Iris pigment epithelial cell (primary cell): ENCODE results near the gene CNOT11.
"Not testable (repeated sequence)": the region's sequence is repeated elsewhere in the genome, so short reads cannot be mapped to it uniquely, and the experiment has no call there.

ENCODE experiments used
- DNase-seq: peaks from one replicate; pipeline ENCODE4 v3.0.0-alpha.2; 2011; ENCODE audit warnings: low read depth

CNOT11 gene

GRCh38 chr2:101245468-101245867, 7.2 kb upstream of the CNOT11 start:
- DNase-seq = not testable (repeated sequence)

DNA sequence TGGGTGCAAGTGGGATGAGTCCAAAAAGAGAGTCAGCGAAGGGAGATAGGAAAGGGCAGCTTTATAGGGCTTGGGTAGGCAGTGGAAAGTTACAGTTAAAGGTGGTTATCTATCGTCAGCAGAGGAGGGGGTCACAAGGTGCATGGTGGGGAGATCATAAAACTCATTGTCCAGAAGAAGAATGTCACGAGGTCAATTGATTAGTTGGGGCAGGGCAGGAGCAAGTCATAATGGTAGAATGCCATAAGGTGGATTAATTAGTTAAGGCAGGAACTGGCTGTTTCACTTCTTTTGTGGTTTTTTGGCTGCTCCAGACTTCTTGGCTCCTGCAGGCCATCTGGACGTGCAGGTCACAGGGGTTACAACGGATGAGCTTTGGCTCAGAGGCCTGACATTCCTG, 3.9 kb upstream of the CNOT11 start:
- not testable (repeated sequence) for DNase-seq

GRCh38 chr2:101249826-101250225, 2.9 kb upstream of the CNOT11 start:
- no peak for DNase-seq

- not testable (repeated sequence) for DNase-seq
Observed at GRCh38 chr2:101251246-101251781, 1.4 kb upstream of the CNOT11 start.

- DNase-seq = no peak
Observed at GRCh38 chr2:101251844-101252407, 760 bp upstream of the CNOT11 start.

- peak; percentile 67 for DNase-seq
Observed at GRCh38 chr2:101253013-101253702, 472 bp downstream of the CNOT11 start.

DNA sequence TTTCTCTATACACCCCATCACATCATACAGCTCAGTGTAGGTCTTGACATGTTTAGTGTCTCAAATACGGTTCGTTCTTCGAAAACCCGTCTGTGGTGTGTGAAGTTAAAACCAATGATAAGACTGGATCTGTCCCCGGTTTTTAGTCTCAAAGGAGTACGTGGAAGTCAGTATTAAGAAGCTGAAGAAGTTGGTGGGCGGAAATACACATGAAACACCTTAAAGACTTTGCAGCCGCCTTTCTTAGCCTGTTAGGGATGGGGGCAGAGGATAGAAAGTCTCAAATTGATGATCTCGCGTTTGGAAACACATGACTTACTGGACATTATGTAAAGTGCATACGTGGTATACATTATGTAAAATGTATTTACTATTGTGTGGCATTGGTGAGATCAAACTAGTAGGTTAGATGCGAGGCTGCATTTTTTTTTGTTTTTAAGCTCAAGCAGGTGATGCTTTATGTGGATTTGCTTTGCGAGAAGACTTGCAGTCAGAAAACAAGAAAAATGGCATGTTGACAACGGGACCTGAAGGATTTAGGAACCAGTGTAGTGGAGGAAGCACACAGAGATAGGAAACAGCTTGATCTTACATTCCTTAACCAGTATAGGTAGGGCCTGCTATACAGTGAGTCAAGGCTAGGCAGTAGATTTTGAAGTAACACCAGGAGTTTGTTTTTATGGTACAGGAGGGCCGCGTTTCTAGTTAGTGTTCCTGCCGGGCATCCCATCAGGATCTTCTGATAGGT, 1.2 kb downstream of the CNOT11 start:
- DNase-seq = no peak

- DNase-seq = peak; percentile 71
Observed at GRCh38 chr2:101255501-101255900, 2.8 kb downstream of the CNOT11 start.

DNA sequence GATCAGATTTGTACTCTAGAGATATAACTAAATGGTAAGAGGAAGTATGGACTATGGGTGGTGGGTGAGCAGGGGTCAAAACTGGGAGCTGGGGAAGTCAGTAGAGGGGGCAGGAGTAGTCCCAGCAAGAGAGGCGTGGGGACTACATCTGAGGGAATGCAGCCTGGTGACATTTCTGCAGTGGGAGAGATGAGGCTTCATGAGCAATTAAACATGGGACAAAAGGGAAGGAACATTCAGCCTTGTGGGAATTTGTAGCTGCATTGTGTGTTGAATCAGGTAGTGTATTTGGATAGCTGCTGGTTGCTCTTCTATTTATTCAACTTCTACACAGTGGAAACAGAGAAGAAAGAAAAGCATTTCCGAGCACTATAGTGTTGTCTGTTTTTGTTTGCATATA, 3.6 kb downstream of the CNOT11 start:
- DNase-seq = no peak

- DNase-seq = no peak
Observed at GRCh38 chr2:101258804-101259203, 6.1 kb downstream of the CNOT11 start.

- DNase-seq = no peak
Observed at GRCh38 chr2:101262142-101262541, 9.5 kb downstream of the CNOT11 start.

DNA sequence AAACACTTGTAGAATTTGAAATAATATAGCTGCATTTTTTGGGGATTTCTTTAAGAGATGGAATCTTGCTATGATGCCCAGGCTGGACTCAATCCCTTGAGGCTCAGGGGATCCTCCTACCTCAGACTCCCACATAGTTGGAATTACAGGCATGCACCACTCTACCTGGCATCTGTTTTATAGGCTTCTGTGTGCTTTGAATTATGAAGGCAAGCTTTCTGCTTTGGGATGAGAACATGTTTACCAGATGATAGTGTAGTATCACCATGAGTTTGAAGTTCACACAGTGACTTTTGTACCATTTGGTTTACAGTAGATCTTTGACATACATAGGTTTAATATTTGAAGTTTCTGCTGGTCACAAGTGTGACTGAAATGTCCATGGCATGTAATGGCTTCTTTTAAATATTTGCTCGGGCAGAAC, 10.7 kb downstream of the CNOT11 start:
- no peak for DNase-seq

DNA sequence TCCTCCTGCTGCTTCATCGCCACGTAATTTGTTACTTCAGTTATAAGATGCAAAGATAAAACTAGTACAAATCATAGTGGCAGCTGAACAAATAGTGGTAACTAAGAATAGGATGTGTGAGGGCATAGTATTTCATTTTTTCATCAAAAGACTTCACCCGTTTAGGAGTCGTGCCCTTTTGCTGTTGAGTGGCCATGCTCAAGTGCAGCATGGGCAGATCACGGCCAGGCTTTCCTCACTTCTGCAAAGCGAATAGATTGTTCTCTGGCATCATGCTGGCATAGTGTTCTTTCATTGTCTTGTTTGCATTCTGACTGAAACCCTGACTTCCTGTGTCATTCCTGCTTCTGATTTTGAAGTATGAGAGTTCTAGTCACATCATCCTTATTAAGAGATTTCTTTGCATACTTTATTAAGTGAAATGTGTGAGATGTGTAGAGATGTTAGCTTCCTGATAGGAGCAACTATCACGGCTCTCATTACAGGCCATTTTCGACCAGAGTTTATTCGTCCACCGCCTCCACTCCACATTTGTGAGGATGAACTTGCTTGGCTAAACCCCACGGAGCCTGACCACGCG, 11.8 kb downstream of the CNOT11 start:
- DNase-seq = no peak

GRCh38 chr2:101265893-101266499, 13.3 kb downstream of the CNOT11 start:
- DNase-seq = no peak

- DNase-seq = no peak
Observed at GRCh38 chr2:101267671-101268656, 15.3 kb downstream of the CNOT11 start.

- DNase-seq = no peak
Observed at GRCh38 chr2:101270700-101271259, 18.1 kb downstream of the CNOT11 start.

- DNase-seq = no peak
Observed at GRCh38 chr2:101272045-101272784, 19.5 kb downstream of the CNOT11 start.

DNA sequence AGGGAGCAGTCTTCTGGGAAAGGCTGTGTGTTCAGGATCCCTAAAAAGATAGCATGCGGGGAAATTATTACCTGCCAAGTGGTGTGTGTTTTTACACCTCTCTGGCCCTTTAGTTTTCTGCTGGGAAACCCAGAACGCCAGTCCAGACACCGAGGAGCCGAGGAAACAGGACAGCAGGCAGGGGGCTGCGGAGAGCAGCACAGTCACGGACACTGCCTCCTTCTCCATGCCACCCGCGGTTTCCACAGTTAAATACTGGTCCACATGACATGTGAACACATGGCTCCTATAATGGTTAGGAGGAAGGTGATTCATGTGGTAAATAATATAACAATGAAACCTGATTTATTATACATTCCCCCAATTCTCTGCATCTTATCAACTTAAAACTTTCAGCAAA, 20.4 kb downstream of the CNOT11 start:
- DNase-seq = no peak

- no peak for DNase-seq
Observed at GRCh38 chr2:101274142-101274541, 21.5 kb downstream of the CNOT11 start.

- DNase-seq = peak; percentile 57
Observed at GRCh38 chr2:101277111-101277510, 24.4 kb downstream of the CNOT11 start.
